Ecto neural progenitor cell (in vitro differentiated cells): ENCODE data around the gene CNTNAP5.

Experiments
- DNase-seq: peaks from one replicate; pipeline ENCODE4 v3.0.0-alpha.2; 2018; ENCODE audit warnings: low spot score

The CNTNAP5 gene

DNA sequence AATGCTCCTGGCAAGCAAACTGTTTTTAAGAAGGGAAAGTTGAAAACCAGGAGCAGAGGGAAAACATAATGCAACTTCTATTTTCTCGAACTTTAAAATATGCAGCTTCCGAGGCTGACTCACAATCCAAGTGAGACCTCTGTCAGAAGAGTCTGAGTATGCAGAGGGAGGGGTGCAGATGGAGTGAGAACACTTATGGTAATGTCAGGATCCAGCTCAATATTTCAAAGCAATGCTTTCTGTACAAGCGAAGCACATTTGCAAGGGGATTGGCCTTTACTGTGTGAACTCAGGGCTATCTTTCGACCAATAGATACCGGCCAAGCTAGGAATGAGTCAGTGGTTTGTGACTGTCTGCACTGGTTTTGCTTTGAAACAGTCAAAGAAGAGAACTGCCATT is 242.7 kb downstream of the CNTNAP5 start:
- no peak for DNase-seq

GRCh38 chr2:124269348-124269747 is 244.3 kb downstream of the CNTNAP5 start:
- no peak for DNase-seq

DNA sequence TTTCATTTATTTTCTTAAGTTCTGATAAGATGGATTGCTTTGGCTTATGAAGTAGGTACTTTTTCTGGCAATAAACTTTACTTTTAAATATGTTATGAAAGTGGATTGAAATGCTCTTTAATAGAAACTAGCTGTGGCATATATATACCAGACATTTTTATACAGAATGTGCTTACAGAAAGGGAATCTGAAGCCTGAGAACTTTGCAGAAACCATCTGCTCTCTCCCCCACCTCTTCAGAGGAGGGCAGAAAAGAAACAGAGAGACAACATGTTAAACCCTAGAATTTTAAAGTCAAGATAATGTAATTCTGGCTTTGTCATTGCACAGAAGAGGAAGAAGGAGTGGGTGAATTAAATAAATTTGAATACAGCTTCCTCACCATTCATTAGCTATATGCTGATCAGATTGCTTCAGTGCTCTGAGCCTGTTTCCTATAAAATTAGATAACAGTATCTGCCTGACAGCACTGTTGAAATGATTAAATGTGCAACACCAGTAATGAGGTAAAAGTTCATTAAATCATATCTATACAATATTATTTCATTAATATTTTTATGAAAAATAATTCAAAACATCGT is 247.3 kb downstream of the CNTNAP5 start:
- no peak for DNase-seq

GRCh38 chr2:124281541-124281940 is 256.5 kb downstream of the CNTNAP5 start:
- DNase-seq, result no peak

DNA sequence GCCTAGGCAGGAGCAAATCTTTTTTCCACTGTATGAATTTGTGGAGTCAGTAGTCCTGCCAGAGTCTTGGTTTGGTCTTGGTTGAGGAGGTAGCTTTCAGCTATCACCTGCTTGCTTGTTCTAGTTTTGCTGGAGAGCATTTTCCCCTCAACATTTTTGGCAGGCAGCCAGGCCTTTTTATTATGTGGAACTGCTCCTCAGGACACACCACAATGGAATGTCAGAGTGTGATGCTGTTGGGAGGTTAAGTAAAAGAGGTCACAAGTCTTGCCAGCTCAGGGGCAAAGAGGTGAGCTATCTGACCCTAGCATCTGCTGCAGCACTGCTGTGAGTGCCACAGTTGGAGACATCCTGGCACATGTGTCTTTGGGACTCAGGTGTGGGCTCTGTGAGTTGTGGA is 258.0 kb downstream of the CNTNAP5 start:
- no peak for DNase-seq

DNA sequence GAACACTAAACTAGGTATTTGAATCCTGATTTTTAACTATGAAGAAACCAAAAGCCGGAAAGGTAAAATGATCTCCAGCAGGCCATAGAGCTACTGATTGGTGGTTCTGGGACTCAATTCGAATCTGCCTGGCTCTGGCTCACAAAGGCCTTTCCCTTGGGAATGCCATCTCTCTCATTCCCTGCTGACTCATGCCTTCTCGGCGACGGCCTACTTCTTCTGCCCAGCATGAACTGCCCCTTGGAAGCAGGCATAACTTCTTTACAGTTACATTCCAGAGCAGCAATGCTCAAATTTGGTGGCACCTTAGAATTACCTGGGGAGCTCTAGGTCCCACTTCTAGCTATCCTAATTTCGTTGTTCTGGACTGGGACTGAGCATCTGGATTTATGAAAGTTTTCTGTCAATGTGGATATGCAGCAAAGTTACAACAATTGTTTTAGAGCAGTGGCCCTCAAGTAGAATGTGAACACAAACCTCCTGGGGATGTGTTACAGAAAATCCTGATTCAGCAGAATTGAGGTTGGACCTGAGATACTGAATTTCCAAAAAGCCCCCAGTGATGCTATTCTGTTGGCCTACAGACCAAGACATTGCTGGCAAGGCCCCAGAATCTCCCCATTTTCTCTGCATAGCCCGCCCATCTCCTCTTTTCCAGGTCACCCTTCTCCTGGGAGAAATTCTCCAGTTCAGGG is 261.1 kb downstream of the CNTNAP5 start:
- no peak for DNase-seq

DNA sequence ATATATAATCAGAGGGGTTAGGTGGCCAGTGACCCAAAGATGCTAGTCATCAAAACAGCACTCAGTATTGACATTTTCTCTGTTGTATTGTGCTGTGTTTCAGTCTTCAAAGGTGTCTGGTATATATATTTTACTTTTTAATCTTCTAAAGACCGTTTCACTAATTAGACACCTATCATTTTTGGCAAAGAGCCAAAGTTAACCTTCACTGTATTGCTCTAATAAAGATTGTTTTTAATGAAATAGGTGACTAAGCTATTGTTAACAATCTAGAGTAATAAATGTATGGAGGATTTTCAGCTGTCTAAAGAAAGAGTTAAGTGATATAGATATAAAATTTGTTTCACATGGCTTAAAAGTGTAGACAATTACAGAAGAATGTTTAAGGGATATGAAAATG is 264.0 kb downstream of the CNTNAP5 start:
- no peak for DNase-seq

DNA sequence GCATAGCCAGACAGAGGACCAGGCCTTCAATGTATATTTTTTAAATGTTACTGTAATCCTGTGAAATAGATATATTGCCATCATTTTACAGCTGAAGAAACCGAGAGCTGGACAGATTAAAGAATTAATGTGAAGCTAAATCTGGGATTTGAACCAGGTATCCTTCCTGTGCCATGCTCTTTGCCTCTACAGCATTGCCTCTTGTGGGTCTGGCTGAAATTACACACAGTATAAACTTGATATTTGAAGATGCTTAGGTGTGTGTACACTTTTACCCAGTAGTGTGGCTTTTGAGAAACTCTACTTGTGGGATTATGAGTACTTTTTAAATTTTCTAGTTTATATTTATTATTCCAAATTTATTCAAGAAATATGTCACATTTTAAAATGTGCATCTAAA is 264.5 kb downstream of the CNTNAP5 start:
- DNase-seq, result no peak

- DNase-seq, result no peak
These were observed 271.4 kb downstream of the CNTNAP5 start for GRCh38 chr2:124296470-124296869.

DNA sequence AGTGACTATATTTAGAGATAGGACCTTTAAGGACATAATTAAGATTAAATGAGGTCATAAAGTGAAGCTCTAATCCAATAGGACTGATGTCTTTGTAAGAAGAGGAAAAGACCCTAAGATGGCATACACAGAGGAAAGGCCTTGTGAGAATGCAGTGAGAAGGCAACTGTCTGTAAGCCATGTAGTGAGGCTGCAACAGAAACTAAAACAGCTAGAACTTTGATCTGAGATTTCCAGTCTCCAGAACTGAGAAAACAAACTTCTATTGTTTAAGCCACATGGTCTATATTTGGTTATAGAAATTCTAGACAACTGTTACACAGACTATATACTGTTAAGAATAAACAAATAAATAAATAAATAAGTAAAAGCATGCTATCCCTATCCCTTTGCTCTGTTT is 276.8 kb downstream of the CNTNAP5 start:
- no peak for DNase-seq

- DNase-seq, result no peak
These were observed 283.4 kb downstream of the CNTNAP5 start for GRCh38 chr2:124308319-124309062.

GRCh38 chr2:124309563-124310138 is 284.6 kb downstream of the CNTNAP5 start:
- no peak for DNase-seq

DNA sequence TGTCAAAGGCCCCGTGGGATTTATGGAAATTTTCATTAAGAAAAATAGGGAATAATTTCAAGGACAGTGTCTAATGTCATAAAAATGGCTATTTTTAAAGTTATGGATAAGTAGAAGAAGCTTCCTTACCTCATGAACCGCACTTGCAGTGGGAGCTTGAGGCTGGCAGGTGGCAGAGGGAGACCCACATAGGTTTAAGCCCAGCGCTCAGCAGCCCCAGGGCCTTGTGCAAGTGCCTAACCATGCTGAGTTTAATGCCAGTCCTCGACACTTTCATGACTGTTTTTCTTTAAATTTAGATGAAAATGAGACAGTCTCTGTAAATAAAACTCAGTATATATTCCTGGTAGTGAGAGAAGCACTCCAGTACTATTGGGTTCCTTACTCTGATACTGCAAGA is 285.6 kb downstream of the CNTNAP5 start:
- DNase-seq, result no peak

DNA sequence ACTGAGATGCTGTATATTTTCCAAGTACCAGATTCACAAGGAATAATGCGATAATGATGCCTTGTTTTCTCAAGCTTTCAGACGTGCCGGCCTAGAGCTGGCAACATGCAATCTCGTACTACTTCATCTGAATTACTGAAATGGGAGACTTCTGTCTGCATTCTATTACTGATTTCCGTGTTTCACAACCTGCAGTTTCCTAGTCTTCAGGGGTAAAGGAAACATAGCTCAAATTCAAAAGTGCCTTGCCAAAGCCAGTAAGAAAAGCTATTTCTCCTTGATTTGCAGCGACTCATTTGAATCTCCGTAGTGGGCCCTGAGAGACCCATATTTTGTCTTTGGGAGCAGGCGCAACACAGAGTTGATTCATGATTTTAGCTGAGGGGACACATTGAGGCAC is 289.0 kb downstream of the CNTNAP5 start:
- no peak for DNase-seq

GRCh38 chr2:124315221-124315880 is 290.3 kb downstream of the CNTNAP5 start:
- DNase-seq, result no peak

DNA sequence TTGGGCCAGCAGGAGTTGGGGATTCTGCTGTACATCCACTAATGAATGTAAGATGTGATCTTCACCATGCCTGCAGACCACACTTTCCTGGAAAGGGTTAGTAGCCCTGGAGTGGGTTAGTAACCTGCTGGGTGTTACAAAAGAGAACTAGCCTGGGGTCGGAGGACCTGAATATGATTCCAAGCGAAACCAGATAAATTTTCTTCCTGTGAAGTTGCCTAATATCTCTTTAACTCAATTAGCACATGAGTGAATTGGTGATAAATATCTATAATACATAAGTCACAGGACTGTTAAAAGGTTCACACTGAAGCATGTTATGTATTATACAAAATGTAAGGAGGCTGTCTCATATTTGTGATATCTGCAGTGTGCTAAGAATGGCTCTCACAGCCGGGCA is 291.0 kb downstream of the CNTNAP5 start:
- DNase-seq, result no peak

DNA sequence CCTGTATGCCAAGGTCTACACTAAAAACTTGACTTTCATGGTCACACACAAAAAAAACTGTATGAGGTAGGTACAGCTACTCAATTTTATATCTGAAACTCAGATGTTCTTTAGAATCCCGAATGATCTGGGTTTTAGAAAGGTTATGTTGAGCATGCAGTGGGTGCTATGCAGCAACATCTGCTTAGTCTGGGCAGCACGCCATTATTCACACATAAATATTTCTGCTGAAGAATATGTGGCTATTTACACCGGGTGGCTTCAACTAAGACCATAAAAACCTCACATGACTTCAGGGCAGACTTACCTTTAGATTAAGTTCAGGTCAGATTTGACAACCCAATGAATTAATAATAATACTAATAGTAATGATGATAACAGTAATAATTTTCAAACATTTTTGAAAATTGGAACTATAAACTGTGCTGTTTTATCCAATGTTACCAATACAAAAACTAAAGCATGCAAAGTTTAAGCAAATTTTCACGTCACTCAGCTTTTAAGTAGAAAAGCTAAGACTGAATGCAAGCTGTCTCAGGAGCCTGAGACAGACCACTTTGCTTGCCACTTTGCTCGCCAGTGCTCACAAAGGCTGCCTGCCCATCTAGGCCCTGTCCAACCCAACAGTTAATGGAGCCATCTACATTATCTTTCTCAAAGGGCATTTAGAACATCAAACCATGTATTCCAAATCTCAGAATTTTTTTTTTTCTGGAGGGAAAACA is 292.0 kb downstream of the CNTNAP5 start:
- no peak for DNase-seq

- no peak for DNase-seq
These were observed 292.5 kb downstream of the CNTNAP5 start for GRCh38 chr2:124317628-124318027.

DNA sequence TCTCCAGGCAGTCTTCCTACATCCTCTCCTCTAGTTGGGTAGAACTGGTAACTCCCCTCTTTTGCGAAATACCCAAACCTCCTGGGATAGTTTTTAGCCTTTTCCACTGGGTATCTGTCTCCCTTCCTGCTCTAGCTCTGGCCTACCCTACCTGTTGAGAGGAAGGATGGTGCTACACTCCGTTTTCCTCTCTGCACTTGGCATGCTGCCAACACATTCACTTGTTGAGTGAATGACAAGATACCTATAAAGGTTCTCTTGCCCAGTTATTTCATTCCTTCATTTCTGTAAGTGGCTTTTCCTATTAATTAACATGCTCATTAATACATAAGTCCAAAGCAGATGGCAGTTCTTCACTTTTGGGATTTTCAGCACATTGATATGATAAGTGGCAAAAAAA is 293.8 kb downstream of the CNTNAP5 start:
- no peak for DNase-seq

DNA sequence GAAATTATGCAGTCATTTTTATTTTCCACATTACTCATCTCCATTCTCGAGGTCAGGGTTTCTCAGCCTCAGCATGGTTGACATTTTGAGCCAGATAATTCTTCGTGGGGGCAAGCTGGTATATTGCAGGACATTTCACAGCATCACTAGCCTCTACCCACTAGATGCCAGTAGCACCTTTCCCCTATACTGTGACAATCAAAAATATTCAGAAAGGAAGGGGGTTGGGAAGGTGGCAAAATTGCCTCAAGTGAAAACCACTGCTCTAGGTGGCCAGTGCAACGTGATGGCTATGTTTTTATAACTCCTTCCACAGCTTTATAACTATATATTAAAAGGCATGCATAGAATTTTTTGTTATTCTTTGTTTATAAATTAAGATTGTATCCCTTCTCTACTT is 294.5 kb downstream of the CNTNAP5 start:
- no peak for DNase-seq

DNA sequence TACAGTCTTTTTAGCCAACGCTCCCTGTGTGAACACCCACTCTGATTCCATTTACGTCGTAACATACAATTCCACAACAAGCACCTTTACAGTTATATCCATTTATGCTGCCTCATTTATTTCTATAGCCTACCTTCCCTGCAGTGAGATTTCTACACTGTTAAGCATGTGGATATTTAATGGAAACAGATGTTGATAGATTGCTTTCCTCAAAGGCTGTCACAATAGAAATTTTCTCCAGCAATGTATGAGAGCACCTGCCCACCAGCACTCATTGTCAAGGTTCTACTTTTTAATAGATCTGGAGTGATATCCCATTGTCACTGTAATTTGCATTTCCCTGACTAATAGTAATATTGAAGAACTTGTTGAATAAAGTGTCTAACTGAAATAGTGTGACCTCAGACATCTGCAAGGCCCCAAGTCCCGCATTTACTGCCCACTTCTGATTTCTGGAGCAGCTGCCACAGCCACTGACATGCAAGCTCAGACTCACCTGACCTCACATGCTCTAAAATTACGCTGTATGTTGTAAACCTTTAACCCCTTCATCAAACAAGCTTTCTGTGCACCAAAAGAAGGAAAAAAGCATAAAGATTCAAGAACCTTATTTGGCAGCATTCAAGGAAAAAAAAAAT is 295.1 kb downstream of the CNTNAP5 start:
- DNase-seq, result no peak
